ENCODE measurements around the gene IPO9.
"Not testable (repeated sequence)": the region's sequence is repeated elsewhere in the genome, so short reads cannot be mapped to it uniquely, and the experiment has no call there.

IPO9 gene

DNA sequence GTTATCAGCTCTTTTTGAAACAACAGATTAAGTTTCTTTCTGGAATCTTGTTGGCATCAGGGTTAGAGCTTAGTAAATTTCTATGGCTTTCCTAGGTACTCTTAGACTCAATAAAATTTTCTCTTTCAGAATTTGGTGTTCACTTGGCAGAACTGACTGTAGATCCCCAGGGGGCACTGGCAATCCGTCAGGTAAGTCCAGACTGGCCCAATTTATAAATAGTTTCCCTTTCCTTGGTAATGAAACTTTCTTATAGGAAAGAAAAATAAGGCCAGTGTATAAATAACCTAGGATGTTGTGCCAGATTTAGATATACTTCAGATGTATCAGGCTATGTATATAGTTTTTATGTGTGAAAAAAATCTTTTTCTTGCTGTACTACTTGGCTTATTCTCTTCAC lies 18.2 kb downstream of the IPO9 start:
- DNase-seq (ENCODE audit: low spot score), result no peak
- H3K4me1 Mint-ChIP-seq (ENCODE audit: low read depth), result peaks cover 2% of the 10 kb centered on the region
- no peaks in the 10 kb centered on the region for H3K27me3 Mint-ChIP-seq (ENCODE audit: low read depth)
- peaks cover 30% of the 10 kb centered on the region for H3K36me3 Mint-ChIP-seq (ENCODE audit: low read depth)
- no peaks in the 10 kb centered on the region for H3K9me3 Mint-ChIP-seq
- no peak overlapping the region for H3K27ac Mint-ChIP-seq
- no peak overlapping the region for H3K4me3 Mint-ChIP-seq

DNA sequence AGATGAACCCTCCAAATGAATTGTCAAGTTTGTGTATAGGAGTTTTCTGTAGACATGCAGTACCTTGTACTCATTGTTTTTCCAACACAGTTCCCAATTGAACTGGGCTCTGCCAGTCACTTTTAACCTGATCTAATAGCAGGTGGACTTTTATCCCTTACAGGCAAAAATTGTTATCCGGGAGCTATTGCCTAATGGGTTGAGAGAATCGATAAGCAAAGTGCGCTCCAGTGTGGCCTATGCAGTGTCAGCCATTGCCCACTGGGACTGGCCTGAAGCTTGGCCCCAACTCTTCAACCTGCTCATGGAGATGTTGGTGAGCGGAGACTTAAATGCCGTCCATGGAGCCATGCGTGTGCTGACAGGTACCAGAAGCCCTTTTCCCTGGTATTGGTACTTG lies 19.3 kb downstream of the IPO9 start:
- H3K4me1 Mint-ChIP-seq (ENCODE audit: low read depth), result peaks cover 2% of the 10 kb centered on the region
- H3K9me3 Mint-ChIP-seq, result no peaks in the 10 kb centered on the region
- no peak overlapping the region for H3K27ac Mint-ChIP-seq
- peaks cover 36% of the 10 kb centered on the region for H3K36me3 Mint-ChIP-seq (ENCODE audit: low read depth)
- no peaks in the 10 kb centered on the region for H3K27me3 Mint-ChIP-seq (ENCODE audit: low read depth)
- no peak overlapping the region for H3K4me3 Mint-ChIP-seq
- no peak for DNase-seq (ENCODE audit: low spot score)

GRCh38 chr1:201849372-201850052 lies 20.6 kb downstream of the IPO9 start:
- H3K27me3 Mint-ChIP-seq (ENCODE audit: low read depth), result no peaks in the 10 kb centered on the region

GRCh38 chr1:201850053-201850397 lies 21.1 kb downstream of the IPO9 start:
- no peaks in the 10 kb centered on the region for H3K27me3 Mint-ChIP-seq (ENCODE audit: low read depth)
- DNase-seq (ENCODE audit: low spot score), result no peak
- H3K4me3 Mint-ChIP-seq, result no peak overlapping the region
- H3K4me1 Mint-ChIP-seq (ENCODE audit: low read depth), result peaks cover 2% of the 10 kb centered on the region
- H3K9me3 Mint-ChIP-seq, result no peaks in the 10 kb centered on the region
- H3K27ac Mint-ChIP-seq, result no peak overlapping the region
- H3K36me3 Mint-ChIP-seq (ENCODE audit: low read depth), result peaks cover 47% of the 10 kb centered on the region

More at GRCh38 chr1:201849372-201850052, 20.6 kb downstream of the IPO9 start:
- Mint-ChIP-seq H3K4me3 (no peak overlapping the region), H3K36me3 (ENCODE audit: low read depth) (peaks cover 43% of the 10 kb centered on the region), H3K9me3 (no peaks in the 10 kb centered on the region), H3K4me1 (ENCODE audit: low read depth) (peaks cover 2% of the 10 kb centered on the region), H3K27ac (no peak overlapping the region)
- no peak for DNase-seq (ENCODE audit: low spot score)

DNA sequence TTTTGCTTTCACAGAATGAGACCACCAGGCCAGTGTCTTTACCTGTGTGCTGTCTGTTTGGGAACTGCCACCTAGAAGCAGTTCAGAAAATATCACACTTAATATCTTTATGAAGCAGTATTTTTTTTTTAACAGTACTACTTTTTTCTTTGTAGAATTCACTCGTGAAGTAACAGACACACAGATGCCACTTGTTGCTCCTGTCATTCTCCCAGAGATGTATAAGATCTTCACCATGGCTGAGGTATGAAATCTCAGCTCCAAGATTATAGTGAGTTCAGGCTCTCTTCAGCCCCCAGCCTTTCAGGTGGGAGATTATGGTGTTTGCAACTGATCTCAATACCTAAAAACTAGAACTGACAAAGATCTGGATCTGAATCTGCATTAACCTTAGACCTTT lies 23.0 kb downstream of the IPO9 start:
- Mint-ChIP-seq H3K27ac (no peak overlapping the region), H3K27me3 (ENCODE audit: low read depth) (no peaks in the 10 kb centered on the region), H3K4me3 (no peak overlapping the region), H3K36me3 (ENCODE audit: low read depth) (peaks cover 63% of the 10 kb centered on the region), H3K9me3 (no peaks in the 10 kb centered on the region), H3K4me1 (ENCODE audit: low read depth) (peaks cover 1% of the 10 kb centered on the region)
- DNase-seq (ENCODE audit: low spot score), result no peak

DNA sequence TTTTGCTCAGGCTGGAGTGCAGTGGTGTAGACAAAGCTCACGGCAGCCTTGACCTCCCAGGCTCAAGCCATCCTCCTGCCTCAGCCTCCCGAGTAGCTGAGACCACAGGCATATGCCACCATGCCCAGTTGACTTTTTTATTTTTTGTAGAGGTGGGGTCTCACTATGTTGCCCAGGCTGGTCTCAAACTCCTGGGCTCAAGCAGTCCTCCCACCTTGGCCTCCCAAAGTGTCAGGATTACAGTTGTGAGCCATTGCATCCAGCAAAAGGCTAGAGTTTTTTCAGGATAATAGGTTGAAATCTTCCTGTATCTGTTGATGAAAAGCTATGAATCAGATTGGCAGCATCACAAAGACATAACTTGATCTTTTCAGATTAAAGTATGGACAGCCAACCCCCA lies 27.8 kb downstream of the IPO9 start:
- not testable (repeated sequence) for H3K9me3 Mint-ChIP-seq; H3K4me1 Mint-ChIP-seq (ENCODE audit: low read depth); DNase-seq (ENCODE audit: low spot score); H3K4me3 Mint-ChIP-seq; H3K27ac Mint-ChIP-seq; H3K27me3 Mint-ChIP-seq (ENCODE audit: low read depth)
- peaks cover 61% of the 10 kb centered on the region for H3K36me3 Mint-ChIP-seq (ENCODE audit: low read depth)

DNA sequence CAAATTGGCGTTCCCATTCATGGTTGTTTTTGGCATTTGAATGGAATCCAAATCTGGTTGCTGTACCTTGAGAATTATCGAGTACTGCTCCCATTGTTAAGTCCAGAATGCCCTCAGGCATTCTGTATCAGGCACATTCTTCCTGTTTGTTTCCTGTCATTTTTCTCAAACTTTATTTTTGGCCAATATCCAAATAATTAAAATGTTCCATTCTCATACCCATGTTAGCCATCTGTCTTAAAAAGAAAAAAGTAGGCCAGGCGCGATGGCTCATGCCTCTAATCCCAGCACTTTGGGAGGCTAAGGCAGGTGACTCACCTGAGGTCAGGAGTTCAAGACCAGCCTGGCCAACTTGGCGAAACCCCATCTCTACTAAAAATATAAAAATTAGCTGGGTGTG lies 30.5 kb downstream of the IPO9 start:
- Mint-ChIP-seq H3K9me3 (no peaks in the 10 kb centered on the region), H3K27ac (no peak overlapping the region), H3K4me1 (ENCODE audit: low read depth) (no peaks in the 10 kb centered on the region), H3K36me3 (ENCODE audit: low read depth) (peaks cover 56% of the 10 kb centered on the region), H3K27me3 (ENCODE audit: low read depth) (no peaks in the 10 kb centered on the region), H3K4me3 (no peak overlapping the region)
- no peak for DNase-seq (ENCODE audit: low spot score)

GRCh38 chr1:201861448-201861847 lies 32.5 kb downstream of the IPO9 start:
- H3K27me3 Mint-ChIP-seq (ENCODE audit: low read depth), result no peaks in the 10 kb centered on the region
- H3K27ac Mint-ChIP-seq, result no peak overlapping the region
- DNase-seq (ENCODE audit: low spot score), result no peak
- peaks cover 40% of the 10 kb centered on the region for H3K36me3 Mint-ChIP-seq (ENCODE audit: low read depth)
- no peaks in the 10 kb centered on the region for H3K9me3 Mint-ChIP-seq
- H3K4me1 Mint-ChIP-seq (ENCODE audit: low read depth), result peaks cover 2% of the 10 kb centered on the region
- H3K4me3 Mint-ChIP-seq, result no peak overlapping the region

GRCh38 chr1:201870397-201870796 lies 41.4 kb downstream of the IPO9 start:
- H3K27me3 Mint-ChIP-seq (ENCODE audit: low read depth), result no peaks in the 10 kb centered on the region
- H3K27ac Mint-ChIP-seq, result no peak overlapping the region
- H3K9me3 Mint-ChIP-seq, result no peaks in the 10 kb centered on the region
- peaks cover 2% of the 10 kb centered on the region for H3K4me1 Mint-ChIP-seq (ENCODE audit: low read depth)
- no peak for DNase-seq (ENCODE audit: low spot score)
- no peak overlapping the region for H3K4me3 Mint-ChIP-seq
- H3K36me3 Mint-ChIP-seq (ENCODE audit: low read depth), result peaks cover 61% of the 10 kb centered on the region

- DNase-seq (ENCODE audit: low spot score), result no peak
- Mint-ChIP-seq H3K9me3 (no peaks in the 10 kb centered on the region), H3K4me3 (no peak overlapping the region), H3K27me3 (ENCODE audit: low read depth) (no peaks in the 10 kb centered on the region), H3K27ac (no peak overlapping the region), H3K36me3 (ENCODE audit: low read depth) (peaks cover 59% of the 10 kb centered on the region), H3K4me1 (ENCODE audit: low read depth) (no peaks in the 10 kb centered on the region)
Observed at GRCh38 chr1:201874672-201875071, 45.7 kb downstream of the IPO9 start.

- Mint-ChIP-seq H3K27ac (no peak overlapping the region), H3K4me3 (no peak overlapping the region), H3K4me1 (ENCODE audit: low read depth) (no peaks in the 10 kb centered on the region), H3K9me3 (no peaks in the 10 kb centered on the region), H3K36me3 (ENCODE audit: low read depth) (peaks cover 45% of the 10 kb centered on the region), H3K27me3 (ENCODE audit: low read depth) (no peaks in the 10 kb centered on the region)
- no peak for DNase-seq (ENCODE audit: low spot score)
Observed at GRCh38 chr1:201876148-201876818, 47.3 kb downstream of the IPO9 start.

DNA sequence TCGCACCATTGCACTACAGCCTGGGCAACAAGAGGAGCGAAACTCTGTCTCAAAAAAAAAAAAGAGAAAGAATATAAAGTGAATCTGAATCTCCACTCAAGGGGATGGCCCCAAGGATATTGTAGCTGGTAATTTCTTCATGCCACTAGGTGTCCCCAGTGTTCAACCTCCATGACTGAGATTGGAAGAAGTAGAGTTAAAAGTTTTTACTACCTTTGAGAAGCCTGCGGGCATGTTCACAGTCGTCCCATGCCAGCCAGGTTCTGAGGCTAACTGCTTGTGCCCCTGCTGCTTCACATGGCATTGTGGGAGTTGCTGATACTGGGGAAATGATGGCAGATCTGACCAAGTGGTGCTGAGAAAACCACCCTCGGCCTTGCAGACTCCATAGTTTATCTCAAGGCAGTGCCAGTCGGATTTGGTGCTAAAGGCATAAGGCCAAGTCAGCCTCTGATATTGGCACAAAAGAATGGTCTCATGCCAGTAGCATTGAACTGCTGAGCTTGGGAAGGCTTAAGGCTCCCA lies 49.0 kb downstream of the IPO9 start:
- DNase-seq (ENCODE audit: low spot score), result no peak
- Mint-ChIP-seq H3K27me3 (ENCODE audit: low read depth) (no peaks in the 10 kb centered on the region), H3K27ac (no peak overlapping the region), H3K9me3 (no peaks in the 10 kb centered on the region), H3K4me1 (ENCODE audit: low read depth) (peaks cover 2% of the 10 kb centered on the region), H3K4me3 (no peak overlapping the region), H3K36me3 (ENCODE audit: low read depth) (peaks cover 31% of the 10 kb centered on the region)

DNA sequence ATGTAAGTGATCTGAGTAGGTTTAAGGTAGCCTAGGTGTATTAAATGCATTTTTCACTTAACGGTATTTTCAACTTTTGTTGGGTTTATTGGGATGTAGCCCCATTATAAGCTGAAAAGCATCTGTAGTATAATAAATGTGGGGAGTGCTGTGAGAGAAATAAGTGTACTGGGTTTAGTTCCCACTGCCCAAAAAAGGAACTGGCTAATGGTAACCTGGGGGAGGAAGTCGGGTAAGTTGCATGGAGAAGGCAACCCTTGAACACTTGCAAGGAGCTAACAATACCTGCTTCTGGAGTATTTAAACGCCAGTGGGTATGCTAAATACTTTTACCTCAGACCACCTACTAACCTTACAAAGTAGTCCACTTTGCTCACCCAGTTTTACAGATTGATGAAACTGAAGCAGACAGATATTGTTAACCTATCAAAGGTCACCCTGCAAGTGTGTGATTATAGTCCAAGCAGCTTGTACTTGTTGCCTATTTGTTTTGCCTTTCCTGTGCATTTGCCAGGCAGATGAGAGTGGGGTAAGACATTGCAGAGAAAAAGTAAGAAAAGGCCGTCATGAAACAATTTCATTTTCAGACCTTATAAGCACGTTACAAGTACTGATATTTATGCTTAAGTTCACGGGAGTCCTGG lies 52.1 kb downstream of the IPO9 start:
- H3K9me3 Mint-ChIP-seq, result no peaks in the 10 kb centered on the region
- H3K27ac Mint-ChIP-seq, result no peak overlapping the region
- H3K36me3 Mint-ChIP-seq (ENCODE audit: low read depth), result peaks cover 15% of the 10 kb centered on the region
- H3K4me1 Mint-ChIP-seq (ENCODE audit: low read depth), result peaks cover 5% of the 10 kb centered on the region
- no peak for DNase-seq (ENCODE audit: low spot score)
- peaks cover 5% of the 10 kb centered on the region for H3K27me3 Mint-ChIP-seq (ENCODE audit: low read depth)
- no peak overlapping the region for H3K4me3 Mint-ChIP-seq

- H3K9me3 Mint-ChIP-seq, result no peaks in the 10 kb centered on the region
- H3K4me1 Mint-ChIP-seq (ENCODE audit: low read depth), result peaks cover 5% of the 10 kb centered on the region
- H3K27ac Mint-ChIP-seq, result no peak overlapping the region
- H3K27me3 Mint-ChIP-seq (ENCODE audit: low read depth), result peaks cover 6% of the 10 kb centered on the region
- H3K4me3 Mint-ChIP-seq, result no peak overlapping the region
- DNase-seq (ENCODE audit: low spot score), result no peak
- H3K36me3 Mint-ChIP-seq (ENCODE audit: low read depth), result peaks cover 11% of the 10 kb centered on the region
Observed at GRCh38 chr1:201881617-201882016, 52.7 kb downstream of the IPO9 start.

Measured in T-helper 2 cell treated with Interferon-gamma antibody and Interleukin-4, amounts not matched to agents 5 μg/mL and 100 μg/mL, for 36 hours (primary cell).